Measurements from ENCODE around the gene TMUB1. TPM values are rescaled to one million over a fixed set of nuclear protein-coding genes. Genes with fewer than 3 reads are reported as not detected.

TMUB1 gene
- total RNA-seq, 3 donors from 2014 or later (not counting 1 experiment from before 2014, with no cell fraction given): 44.1 to 49.8 (median 47.3) TPM

DNA sequence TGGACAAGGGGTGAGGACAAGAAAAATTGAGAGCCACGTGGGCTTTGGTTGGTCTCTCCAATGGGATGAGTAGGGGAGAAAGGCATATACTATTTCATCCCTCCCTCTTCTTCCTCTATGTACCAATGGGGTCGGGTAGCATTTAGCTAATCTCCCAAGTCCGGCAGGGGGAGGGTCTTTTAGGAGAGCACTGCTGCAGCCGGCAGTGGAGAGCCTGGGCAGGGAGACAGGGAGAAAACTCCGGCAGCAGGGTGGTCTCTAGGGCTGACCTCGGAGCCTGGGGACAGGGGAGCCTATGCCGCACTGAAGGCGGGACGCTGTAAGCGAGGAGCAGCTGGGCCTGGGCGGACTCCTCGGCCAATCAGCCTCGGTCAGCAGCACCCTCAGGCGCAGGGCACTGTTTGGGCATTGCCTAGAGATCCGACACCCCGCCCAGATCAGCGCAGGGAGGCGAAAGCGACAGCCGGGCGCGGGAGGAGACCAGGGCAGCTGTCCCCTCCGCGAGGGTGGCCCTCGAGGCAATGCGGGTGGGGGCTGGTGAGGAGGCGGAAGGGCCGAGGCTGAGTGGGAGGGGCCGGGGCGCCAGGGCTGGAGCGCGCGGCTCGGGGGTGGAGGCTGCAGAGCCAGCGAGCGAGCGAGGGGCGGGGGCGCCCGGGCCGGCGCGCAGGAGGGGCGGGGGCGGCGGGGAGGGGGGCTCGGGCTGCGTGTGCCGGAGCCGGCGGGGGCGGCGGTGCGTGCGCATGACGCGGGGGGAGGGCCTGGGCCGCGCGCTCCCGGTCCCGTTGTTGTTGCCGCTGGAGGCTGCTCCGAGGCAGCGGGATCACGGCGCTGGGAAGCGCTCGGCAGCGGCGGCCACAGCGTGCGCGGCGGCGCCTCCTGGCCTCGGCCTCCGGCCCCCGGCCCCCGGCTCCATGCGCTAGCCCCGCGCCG is 2.7 kb upstream of the TMUB1 start, which contains the start of gene AGAP3:
AGAP3 (plus strand) TSS at position 785 of the 930 bp plus-strand sequence. CDS start 267 bp downstream, outside the sequence.
- H3K4me1 ChIP-seq (ENCODE audit: control insufficient read depth, insufficient read depth, low read length): peaks cover 67% of the 10 kb centered on the region
- H3K36me3 Mint-ChIP-seq: no peaks in the 10 kb centered on the region
- H3K9me3 Mint-ChIP-seq: no peaks in the 10 kb centered on the region
- peak within 1 kb of the TSS; percentile 91 for H3K4me3 Mint-ChIP-seq
- H3K27ac Mint-ChIP-seq: peak within 1 kb of the TSS; percentile 88 to 98
- no peaks in the 10 kb centered on the region for H3K27me3 Mint-ChIP-seq (ENCODE audit: low read depth in 2 of 2)
- no peaks in the 10 kb centered on the region for H3K36me3 ChIP-seq (ENCODE audit: control insufficient read depth, insufficient read depth, low read length)
- TF ChIP-seq, protein P1, sequence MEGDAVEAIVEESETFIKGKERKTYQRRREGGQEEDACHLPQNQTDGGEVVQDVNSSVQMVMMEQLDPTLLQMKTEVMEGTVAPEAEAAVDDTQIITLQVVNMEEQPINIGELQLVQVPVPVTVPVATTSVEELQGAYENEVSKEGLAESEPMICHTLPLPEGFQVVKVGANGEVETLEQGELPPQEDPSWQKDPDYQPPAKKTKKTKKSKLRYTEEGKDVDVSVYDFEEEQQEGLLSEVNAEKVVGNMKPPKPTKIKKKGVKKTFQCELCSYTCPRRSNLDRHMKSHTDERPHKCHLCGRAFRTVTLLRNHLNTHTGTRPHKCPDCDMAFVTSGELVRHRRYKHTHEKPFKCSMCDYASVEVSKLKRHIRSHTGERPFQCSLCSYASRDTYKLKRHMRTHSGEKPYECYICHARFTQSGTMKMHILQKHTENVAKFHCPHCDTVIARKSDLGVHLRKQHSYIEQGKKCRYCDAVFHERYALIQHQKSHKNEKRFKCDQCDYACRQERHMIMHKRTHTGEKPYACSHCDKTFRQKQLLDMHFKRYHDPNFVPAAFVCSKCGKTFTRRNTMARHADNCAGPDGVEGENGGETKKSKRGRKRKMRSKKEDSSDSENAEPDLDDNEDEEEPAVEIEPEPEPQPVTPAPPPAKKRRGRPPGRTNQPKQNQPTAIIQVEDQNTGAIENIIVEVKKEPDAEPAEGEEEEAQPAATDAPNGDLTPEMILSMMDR (IDR thresholded peaks at IDR 0.05): no peak
- under 1% methylated on average over 82 of the region's 84 CpGs for WGBS (ENCODE audit: insufficient coverage)
- H3K4me1 Mint-ChIP-seq: peaks cover 48 to 65% of the 10 kb centered on the region in 2 donors
- peak; percentile 12 to 40 (median 14) for ATAC-seq
- intact Hi-C loops (cut with micrococcal nuclease): no loop called here
- peak; percentile 45 to 71 for DNase-seq
- H3K9me3 ChIP-seq (ENCODE audit: control insufficient read depth, insufficient read depth, low read length): no peaks in the 10 kb centered on the region
- peak within 1 kb of the TSS; percentile 61 for H3K27ac ChIP-seq (ENCODE audit: low read length)
- H3K27me3 ChIP-seq (ENCODE audit: control insufficient read depth, insufficient read depth, low read length): no peaks in the 10 kb centered on the region
- H3K4me3 ChIP-seq (ENCODE audit: low read length): peak within 1 kb of the TSS; percentile 63

GRCh38 chr7:151085329-151085690 is 2.0 kb upstream of the TMUB1 start:
- Histone ChIP-seq H3K4me3 (ENCODE audit: low read length) (no peak overlapping the region), H3K36me3 (ENCODE audit: control insufficient read depth, insufficient read depth, low read length) (no peaks in the 10 kb centered on the region), H3K27ac (ENCODE audit: low read length) (no peak overlapping the region), H3K27me3 (ENCODE audit: control insufficient read depth, insufficient read depth, low read length) (no peaks in the 10 kb centered on the region), H3K9me3 (ENCODE audit: control insufficient read depth, insufficient read depth, low read length) (no peaks in the 10 kb centered on the region), H3K4me1 (ENCODE audit: control insufficient read depth, insufficient read depth, low read length) (peaks cover 69% of the 10 kb centered on the region)
- peak overlapping the region; percentile 88 to 98 for H3K27ac Mint-ChIP-seq
- intact Hi-C loops (cut with micrococcal nuclease): no loop called here
- no peak for ATAC-seq
- peak overlapping the region; percentile 88 for H3K4me3 Mint-ChIP-seq
- TF ChIP-seq, protein P1 (IDR thresholded peaks at IDR 0.05): no peak
- WGBS (ENCODE audit: insufficient coverage): 46% methylated on average over 5 of the region's 5 CpGs
- H3K36me3 Mint-ChIP-seq: no peaks in the 10 kb centered on the region
- DNase-seq: no peak
- H3K4me1 Mint-ChIP-seq: peaks cover 48 to 65% of the 10 kb centered on the region in 2 donors
- no peaks in the 10 kb centered on the region for H3K27me3 Mint-ChIP-seq (ENCODE audit: low read depth in 2 of 2)
- no peaks in the 10 kb centered on the region for H3K9me3 Mint-ChIP-seq

- Mint-ChIP-seq H3K4me1 (peaks cover 44 to 64% of the 10 kb centered on the region in 2 donors), H3K4me3 (peak overlapping the region; percentile 76), H3K27ac (peak overlapping the region; percentile 88 to 98), H3K36me3 (no peaks in the 10 kb centered on the region), H3K27me3 (ENCODE audit: low read depth in 2 of 2) (no peaks in the 10 kb centered on the region), H3K9me3 (no peaks in the 10 kb centered on the region)
- no peaks in the 10 kb centered on the region for H3K9me3 ChIP-seq (ENCODE audit: control insufficient read depth, insufficient read depth, low read length)
- ATAC-seq (no peak), DNase-seq (no peak)
- H3K27ac ChIP-seq (ENCODE audit: low read length): peak overlapping the region; percentile 88
- TF ChIP-seq, protein P1 (IDR thresholded peaks at IDR 0.05): no peak
- H3K36me3 ChIP-seq (ENCODE audit: control insufficient read depth, insufficient read depth, low read length): no peaks in the 10 kb centered on the region
- H3K4me1 ChIP-seq (ENCODE audit: control insufficient read depth, insufficient read depth, low read length): peaks cover 65% of the 10 kb centered on the region
- no peaks in the 10 kb centered on the region for H3K27me3 ChIP-seq (ENCODE audit: control insufficient read depth, insufficient read depth, low read length)
- WGBS (ENCODE audit: insufficient coverage): 10% methylated on average over 2 of the region's 3 CpGs
- intact Hi-C loops (cut with micrococcal nuclease): loop anchor here (5.0 kb wide), 1 partner anchor 259 kb away; the partner anchor contains the start of gene NUB1
- H3K4me3 ChIP-seq (ENCODE audit: low read length): peak overlapping the region; percentile 64
Measured at GRCh38 chr7:151083824-151084160, 499 bp upstream of the TMUB1 start.

All from natural killer cell (primary cell).